Effector CD8-positive, alpha-beta T cell (primary cell): ENCODE results near the gene NDRG2.
"Not testable (repeated sequence)": the region's sequence is repeated elsewhere in the genome, so short reads cannot be mapped to it uniquely, and the experiment has no call there.

Source experiments
- DNase-seq: peaks from one replicate; lab custom pipeline; 2025; lab: John Stamatoyannopoulos, UW

The NDRG2 gene

DNA sequence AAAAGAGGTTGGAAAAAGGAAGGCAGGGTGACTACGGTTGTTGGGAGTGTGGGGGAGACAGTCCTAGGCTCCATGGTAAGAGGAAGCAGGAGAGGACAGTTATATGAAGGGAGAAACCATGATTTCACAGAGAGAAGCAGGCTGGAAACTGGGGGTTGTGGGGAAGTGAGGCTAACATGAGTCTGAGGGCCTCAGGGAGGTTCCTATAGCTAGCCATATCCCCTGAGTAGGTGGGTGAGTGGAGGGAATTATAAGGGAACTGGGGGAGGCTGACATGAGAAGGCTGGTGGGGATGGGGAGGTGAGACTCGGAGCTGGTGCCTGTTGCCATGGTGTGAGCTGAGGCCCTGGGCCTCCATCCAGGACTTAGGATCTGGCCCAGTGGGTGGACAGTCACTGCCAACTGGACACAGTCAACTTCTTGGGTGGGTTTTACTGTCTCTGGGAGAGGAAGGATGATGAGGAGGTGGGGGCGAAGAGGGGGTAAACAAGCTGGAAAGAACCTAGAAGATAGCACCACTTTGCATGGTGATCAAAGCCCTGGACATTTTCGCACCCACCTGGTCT, 8.4 kb upstream of the NDRG2 start:
- no peak for DNase-seq

DNA sequence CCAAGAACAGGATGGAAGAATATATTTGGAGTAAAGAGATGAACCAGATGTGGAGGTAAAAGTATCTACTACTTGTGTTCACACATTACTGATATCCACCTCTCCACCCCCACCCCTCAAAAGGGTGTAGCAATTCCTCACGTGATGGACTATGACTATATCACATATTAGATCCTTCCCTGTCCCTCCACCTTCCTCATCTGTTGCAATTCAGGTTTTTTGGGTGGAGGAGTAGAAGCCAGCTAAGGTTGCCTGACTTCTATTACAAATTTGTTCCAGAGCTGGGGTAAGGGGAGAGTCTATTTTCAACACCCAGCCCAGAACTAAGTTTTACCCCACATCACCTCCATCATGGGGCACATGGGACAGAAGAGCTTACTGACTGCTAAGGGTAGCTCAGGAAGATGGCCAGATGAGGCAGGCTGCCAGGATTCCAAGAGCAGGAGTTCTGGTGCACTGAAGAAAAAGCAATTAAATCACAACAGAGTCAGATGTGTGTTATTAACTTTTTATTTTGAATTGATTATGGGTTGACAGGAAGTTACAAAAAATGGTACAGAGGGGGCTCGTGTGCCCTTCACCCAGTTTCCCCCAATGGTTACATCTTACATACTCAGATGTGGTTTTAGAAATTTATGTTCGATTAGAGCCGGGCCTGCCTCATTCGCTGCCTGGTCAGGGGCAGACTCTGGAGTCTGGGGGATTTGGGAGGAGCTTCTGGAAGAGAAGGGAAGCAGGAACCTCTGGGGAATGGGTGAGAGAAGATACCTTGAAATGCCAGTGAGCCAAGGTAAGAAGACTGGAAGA, 7.7 kb upstream of the NDRG2 start:
- no peak for DNase-seq

DNA sequence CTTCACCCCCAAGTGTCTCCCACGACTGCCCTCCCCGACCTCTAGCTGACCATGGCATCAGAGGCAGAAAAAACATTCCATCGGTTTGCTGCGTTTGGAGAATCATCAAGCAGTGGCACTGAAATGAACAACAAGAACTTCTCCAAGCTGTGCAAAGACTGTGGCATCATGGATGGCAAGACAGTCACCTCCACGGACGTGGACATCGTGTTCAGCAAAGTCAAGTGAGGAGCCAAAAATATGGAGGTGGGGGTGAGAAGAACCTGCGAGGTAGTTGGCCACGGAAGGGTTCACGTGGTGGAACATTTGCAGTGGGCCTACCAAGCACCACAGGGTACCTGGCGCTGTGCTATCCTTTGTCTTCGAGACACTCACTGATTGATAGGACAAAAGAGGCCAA, 5.7 kb upstream of the NDRG2 start:
- DNase-seq = no peak

DNA sequence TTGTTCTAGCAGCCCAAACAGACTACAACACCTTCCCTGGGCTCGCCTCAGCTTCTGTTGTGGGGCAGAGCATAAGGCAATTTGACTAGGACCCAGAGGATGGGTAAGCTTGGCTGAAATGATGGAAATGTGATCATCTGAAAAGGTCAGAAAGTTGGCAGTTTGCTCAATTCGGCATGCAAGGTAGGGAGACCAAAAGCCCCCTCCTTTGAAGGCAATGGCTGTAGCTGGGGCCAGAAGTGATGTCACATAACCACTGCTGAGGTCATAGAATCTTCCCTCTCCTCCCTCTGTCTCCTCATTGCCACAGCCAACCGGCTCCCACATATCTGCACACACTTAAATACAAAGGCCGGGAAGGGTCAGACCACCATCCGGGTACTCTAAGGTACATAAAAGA, 5.1 kb upstream of the NDRG2 start, which contains the start of gene TPPP2:
TSS of gene TPPP2 (plus strand) at position 301 of the 400 bp plus-strand sequence. CDS start 365 bp downstream, outside the sequence.
- DNase-seq = no peak

DNA sequence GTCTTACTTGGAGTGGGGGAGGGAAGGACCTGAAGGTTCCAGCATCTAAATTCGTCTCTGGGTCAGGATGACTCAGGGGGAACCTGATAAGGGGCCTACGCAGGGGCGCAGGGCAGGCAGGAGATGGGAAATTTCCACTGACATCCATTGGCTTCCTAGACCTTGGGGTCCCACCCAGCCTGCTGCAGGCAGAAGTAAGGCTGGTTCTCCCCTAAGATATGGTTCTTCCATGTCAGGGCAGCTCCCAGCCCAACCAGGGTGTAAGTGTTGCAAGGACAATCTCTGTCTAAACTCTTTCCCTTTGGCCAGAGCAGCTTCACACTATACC, 2.1 kb upstream of the NDRG2 start:
- DNase-seq = no peak

DNA sequence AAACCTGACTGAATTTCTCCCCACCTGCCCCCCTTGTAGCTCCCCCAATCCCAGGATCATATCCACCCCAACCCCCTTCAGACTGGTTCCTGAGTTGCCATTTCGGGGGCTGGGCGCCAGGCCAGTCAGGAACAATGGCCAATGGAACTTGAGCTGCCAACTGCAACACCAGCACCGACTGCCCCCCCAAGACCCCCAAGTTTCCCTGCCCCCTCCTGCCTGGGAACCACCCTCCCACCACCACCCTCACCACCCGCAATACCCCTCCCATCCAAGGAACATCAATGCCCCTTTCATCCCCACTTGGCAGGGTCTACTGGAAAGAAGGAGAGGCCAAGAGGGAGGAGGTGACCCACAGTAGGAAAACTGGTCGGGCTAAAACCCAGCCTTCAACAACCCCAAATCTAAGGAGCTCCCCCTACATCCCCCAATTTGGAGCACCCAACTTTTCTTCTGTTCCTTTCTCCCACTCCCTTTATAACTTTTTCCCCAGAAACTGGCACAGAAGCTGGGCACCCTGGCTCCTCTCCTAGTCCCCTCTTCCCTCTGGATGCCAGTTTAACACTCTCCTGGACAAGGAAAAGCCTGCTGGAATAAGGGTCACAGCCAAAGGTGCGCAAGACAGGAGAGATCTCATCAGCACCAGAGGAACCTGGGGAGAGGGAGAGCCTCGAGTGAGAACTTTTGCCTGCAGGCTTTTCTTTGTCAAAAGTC, 1.6 kb upstream of the NDRG2 start:
- no peak for DNase-seq

DNA sequence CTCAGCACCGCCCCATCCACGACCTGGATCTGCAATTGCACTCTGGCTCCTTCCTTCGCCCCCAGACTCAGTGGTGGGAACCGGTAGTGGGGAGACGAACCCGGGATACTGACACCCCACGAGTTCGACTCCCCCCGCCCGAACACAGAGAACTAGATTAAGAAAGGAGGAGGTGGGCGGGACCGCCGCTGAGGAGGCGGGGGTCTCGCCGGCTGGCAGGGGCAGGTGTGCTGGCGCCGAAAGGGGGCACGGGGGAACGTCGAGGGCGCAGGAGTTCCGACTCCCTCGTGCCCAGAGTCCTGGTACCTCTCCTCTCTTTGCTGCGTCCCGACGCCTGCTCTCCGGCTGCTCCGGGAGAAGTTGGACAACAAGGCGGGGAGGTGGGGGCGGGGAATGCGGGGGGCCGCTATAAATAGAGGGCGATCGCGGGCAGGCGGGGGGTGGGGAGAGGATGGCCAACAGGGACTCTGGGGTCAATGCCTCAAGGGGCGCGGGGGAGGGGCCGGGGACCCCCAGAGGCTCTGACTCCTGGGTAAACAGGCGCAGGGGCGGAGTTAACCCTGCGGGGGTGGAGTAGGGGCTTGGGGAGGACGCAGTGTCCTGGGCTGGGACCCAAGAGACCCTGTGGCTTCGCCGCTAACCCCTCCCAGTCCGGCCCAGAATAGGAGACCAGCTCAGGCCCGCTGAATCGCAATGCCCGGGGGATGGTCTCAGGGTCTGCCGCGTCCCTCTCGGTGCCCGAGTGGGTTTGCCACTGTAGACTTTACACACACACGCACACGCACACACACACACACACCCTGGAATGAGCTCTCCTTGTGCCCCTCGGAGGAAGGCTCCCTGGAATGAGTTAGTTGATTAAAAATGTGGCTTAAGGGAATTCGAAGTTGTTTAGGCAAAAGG, 761 bp upstream of the NDRG2 start:
- peak; percentile 23 for DNase-seq

DNA sequence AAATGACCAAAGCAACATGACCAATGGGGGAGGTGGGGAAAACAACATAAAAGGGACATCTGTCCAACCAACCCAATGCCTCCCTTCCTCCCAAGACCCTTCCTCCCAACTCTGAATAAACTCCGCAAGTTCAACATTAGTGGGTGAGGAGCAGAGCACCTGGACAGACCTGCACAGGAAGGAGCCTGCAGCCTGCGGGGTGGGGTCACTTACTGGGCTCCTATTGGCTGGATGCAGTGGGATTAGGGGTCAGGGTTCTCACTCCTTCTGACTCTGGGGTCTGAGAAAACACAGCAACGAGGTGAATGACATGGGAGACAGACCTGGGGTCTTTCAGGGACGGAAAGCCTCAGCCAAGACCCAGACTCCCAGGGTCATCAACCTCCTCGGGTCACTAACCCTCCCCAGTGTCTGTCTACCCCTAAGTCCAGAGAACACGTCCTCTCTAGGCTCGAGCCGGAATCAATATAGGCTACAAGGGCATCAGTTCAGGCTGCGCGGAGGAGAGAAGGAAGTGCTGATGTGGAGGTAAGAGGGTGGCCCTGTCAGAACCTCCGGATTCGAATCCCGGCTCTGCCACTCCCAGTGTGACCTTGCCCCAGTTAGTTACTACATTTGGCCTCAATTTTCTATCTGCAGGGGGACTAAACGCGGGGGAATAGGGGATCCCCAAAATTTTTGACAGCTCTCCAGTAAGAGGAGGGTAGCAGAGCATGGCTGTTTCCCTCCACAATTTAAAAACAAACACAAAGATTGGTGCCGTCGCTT, 860 bp downstream of the NDRG2 start:
- DNase-seq = no peak

DNA sequence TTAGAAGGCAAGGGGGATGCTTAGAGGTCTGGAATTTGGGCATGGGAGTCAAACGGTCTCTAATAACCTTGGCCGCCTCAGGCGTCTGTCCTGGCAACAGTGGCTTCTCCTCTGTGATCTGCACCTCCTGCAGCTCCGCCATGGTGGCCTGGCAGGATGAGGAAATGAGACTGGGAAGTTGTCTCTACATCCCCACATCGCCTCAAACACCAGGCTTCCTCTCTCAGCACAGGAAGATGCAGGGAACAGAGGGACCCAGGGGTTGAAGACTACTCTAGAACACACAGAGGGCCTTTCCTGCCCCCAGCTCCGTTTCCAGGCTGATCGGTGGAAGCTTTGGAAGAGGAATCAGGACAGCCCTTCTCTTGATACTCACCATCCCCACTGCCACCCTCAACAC, 1.7 kb downstream of the NDRG2 start:
- DNase-seq = no peak

DNA sequence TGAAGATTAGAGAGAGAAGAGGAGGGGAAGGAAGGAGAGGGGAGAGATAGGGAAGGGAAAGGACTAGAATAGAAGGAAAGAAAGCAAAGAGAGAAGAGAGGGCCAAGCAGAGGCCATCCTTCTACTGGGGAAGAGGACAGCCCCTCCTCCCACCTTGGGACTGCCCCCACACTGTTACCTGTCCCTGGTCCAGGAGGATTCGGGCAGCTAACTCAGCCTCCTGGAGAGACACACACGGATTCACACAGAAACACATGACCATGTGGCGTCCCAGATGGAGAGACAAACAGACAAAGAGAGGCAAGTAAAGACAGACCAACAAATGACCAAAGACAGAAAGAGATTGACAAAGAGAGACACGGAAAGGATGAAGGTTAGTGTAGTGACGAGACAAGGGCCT, 2.2 kb downstream of the NDRG2 start:
- no peak for DNase-seq

DNA sequence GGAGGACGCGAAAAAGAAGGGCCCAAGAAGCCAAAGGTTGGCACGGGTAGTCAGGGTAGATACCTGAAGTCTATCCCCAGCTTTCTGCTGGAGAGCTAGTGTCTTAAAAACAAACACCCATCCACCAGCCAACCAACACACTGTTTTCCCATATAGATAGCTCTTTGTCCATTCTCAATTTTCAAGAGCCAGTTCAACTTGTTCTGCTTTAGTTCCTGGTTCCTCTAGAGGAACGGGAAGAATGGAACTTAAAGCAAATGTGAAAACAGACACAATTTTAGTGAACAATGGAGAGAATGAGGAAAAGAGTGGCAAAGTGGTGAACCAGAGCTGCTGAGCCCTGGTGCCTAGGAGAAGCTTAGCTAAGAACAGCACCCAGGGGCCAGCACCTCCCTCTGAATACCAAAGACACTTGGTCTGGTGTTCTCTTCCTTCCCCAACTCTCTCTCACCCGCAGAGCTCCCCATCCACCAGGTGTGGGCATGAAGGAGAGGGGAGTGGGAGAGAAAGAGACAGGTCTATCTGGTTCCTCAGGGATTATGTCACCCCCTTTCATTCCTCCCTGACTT, 3.8 kb downstream of the NDRG2 start:
- no peak for DNase-seq

DNA sequence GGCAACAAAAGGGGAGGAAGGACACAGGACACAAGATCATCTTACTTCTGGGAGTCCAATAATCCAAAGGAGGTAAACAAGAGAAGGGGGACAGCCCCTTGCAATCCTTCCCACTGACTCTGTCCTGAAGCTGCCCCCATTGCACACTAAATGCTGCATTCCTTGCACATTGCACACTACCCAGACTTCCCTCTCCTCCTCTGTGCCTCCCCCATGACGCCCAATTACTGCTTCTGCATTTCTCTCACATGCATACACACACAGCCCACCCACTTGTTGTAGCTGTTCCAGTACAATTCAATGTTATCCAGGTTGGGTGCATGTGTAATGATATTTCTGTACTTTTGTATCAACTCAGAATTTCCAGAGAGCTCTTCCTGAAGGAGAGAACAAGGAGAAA, 5.5 kb downstream of the NDRG2 start:
- DNase-seq = no peak

DNA sequence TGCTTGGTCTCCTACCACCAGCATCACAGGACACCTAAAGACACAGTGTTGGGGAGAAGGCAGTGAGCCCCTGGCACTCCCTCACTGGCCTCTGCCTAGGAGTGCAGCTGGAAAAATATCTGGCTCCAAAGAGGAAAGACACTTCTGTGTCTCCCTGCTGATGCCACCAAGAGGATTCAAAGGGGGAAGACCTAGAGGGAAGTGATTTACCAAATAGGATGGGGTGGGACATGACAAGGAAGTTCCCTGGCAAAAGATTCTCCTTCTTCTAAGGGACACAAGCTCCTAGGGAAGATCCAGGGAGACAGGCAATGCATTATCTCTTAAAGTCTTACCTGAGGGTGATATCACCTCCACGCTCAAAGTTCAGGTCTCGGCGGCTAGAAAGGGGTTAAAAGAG, 6.1 kb downstream of the NDRG2 start:
- no peak for DNase-seq

DNA sequence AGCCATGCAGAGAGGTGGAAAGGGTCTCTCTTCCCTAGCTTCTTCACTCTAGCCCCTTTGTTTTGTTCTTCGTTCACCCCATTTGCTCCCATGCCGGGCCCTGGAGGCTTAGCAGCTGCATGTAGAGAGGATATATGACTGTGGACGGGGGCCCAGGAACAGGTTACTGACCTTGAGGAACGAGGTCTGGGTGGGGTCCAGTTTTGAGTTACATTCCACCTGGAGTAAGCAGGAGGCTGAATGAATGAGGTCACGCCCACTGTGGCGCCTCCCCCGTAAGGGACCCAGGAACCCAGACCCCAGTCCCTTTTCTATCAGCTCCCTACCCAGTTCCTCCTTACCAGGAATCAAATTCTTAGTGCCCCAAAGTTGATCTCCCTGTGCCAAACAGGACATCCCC, 6.6 kb downstream of the NDRG2 start:
- DNase-seq = no peak

DNA sequence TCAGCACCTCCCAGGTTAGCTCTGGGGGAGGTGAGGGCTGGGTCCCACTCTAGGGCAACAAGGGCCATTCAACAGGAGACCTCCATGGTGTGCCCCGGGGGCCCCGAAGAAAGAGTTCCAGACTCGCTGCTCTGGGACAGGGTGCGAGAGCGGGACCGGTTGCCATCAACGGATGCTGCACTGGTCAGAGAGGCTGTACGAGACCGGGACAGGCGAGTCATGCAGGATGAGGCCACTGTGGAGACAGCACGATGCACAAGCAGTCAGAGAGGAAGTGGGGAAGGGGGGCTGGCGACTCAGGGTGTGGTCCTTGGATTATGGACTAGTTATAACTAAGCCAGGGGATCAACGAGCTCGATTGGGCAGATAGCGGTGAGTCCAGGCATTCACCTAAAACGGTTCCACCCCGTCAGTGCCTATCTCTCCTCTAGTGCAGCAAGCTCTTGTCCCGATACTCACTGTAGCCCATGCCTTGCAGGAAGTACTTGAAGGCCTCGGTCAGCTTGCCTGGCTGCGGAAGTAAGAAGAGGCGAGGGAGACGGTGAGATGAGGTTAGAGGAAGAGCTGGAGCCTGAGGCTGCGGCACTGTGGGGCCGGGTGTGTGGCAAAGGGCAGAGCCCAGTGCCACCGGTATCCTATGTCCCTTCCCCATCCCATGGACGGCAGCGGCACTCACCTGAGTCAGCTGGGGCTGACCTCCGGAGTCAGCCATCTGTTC, 7.2 kb downstream of the NDRG2 start:
- DNase-seq = no peak

DNA sequence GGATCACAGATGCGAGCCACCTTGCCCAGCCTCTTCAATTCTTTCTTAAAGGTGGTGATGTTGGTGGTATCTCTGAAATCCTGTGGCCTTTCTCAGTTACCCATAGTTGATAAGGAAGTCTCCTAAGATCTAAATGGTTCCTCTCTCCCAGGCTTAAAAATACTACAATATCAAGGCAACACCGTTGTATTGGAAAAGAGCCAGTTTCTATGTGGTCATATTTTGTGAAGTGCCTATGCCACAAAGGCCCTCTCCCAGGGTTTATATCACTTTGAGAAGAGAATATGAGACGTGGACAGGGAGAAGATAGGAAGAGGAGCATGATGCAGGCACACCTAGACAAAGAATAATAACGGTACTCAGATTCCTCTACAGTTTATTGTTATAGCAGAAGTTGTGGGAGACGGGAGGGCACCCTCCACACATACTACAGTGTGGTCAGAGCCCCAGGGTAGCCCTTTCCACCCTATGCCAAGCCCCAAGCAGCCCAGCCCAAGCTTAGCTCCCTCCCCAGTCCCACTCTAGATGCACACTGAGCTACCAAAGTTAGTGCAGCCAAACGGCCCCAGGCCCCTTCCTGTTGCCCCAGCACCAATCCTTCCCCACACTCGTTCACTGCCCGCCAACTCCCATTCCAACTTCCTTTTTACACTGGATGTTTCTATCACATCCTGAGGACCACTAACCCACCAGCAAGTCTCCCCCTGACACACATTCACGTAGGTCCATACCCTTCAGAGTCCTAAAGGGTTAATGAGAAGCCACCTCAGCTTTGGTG, 8.3 kb downstream of the NDRG2 start:
- no peak for DNase-seq

DNA sequence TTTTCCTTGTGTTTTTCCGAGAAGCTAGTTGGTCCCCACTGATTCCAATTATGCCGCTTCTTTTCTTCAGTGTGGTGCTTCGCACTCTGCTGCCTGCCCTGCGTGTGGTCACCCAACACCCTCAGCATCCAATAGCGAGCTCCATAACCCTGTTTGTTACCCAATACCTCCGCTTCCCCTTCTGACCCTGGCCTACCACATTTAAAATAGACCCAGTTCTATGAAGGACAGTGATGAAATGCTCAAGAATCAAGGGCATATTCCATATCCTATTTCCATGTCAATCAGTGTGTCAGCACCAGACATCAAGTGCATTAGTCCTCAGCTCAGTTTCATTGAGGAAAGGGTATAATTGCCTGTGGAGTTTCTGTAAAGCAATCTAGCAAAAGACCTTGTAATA, 9.5 kb downstream of the NDRG2 start:
- no peak for DNase-seq

DNA sequence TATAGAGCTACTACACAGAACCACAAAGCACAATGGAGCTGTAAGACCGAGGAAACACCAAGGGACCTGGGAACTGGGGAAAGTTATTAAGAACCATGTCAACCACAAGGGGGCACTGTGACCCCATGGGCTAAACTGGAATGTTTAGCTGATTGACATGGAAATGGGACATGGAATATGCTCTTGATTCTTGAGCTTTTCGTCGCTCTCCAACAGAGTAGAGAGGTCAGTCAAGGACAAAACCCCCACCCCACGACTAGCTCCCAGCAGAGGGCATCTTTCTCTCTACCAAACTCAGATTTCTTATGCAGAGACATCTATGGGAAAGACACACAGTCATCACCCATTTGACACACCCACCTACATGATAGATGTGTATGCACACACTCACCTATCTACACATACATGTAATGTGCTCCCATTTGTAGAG, 10.1 kb downstream of the NDRG2 start:
- peak; percentile 77 for DNase-seq

DNA sequence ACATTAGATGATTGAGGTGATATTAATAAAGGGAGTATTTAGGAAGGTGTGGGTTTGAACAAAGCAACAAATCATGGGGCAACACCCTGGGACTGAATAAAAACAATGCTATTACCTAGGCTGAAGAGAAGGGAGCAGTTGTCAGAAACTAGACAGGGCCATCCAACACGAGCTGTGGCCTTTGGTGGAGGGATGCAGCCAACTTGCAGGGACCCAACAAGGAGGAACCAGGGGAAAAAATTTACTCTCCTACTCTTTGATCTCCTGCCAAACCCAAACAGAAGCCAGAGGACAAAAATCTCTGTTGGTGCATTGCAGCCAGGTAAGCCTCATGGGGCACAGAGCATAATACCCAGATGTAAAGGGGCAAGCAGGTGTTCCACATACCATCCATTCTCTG, 13.7 kb downstream of the NDRG2 start:
- no peak for DNase-seq

DNA sequence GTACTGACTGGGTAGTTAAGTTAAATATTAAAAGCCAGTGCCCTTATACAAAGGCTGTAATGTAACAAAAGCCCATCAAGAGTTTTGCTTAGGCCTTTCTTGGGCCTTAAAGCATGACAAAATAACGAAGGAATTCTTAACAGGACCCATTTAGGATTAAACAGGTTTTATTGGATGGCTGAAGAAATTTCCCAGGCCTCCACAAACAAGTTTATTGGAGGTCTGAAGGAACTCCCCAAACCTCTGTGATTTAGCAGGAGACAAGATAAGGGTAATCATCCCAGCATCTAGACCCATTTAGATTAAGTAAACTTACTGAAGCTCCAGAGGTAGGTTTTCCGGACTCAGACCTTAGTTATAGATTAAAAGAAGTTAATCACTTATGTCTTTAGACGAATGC, 15.1 kb downstream of the NDRG2 start:
- DNase-seq = not testable (repeated sequence)
